ENCODE results near the gene LSG1.

LSG1 gene

DNA sequence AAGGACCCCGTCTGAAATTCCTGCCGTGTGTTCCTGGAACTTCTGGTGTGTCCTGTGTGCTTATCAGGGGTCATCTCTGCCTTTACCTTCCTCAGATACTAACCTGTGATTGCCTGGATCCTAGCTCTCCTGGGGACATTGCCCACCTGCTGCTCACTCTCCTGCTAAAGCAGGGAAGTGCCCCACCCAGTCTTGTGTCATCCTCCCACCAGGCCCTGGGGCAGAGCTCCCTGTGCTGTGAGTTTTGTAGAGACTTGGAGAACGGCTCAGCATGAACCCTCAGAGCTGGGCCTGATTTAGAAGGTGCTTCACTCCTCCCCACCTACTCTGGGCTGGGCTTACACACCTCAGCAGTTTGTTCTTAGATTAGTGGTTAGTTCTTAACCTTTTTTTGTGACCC is 34.9 kb downstream of the LSG1 start:
- Histone ChIP-seq H3K27ac (ENCODE audit: low read depth, low read length) (no peak overlapping the region), H3K9ac (ENCODE audit: low read length) (no peak overlapping the region), H3K79me2 (ENCODE audit: insufficient read depth, low read length) (peaks cover 9% of the 10 kb centered on the region; the same call in 1 of the 2 replicates)

DNA sequence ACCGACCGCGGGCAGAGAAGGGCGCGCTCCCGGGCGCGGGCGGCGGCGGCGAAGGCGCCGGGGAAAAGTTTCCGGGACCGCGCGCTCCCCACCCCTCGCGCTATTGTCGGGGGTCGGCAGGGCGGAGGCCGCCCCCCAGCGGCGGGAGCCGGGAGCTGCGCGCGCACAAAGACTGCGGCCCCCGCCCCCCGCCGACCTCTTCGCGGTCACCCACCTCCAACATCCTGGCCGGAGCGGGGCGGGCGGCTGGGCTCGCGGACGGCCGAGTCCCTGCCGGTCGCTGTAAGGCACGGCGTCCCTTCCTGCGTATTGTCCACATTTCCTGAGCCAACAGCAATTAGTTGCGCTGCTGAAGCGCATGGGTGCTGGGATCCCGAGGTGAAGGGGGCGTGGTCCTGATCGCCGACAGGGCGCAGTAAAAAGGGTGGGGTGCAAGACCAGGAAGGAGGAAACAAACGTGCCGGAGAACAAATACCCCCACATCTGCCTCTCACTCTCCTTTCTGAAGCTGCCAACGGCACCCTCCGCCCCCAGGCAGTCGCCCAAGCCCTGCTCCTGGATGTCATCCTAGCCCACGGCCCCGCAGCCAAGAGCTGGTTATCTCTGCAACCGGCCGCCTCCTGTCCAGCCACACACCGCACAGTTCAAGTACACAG is 38.5 kb downstream of the LSG1 start, which contains the start of gene TMEM44:
Gene TMEM44 (minus strand): TSS at position 71 of the 656 bp plus-strand sequence. CDS start 204 bp downstream, outside the sequence.
- Histone ChIP-seq H3K4me3 (ENCODE audit: insufficient read depth, low read length, poor library complexity, severe bottlenecking) (peak within 1 kb of the TSS; percentile 70), H3K79me2 (ENCODE audit: insufficient read depth, low read length) (peaks cover 16% of the 10 kb centered on the region; the same call in 1 of the 2 replicates), H3K4me2 (ENCODE audit: low read depth, low read length, poor library complexity, severe bottlenecking) (peak within 1 kb of the TSS; percentile 76), H3K9me3 (ENCODE audit: insufficient read depth, low read length) (no peaks in the 10 kb centered on the region), H3K36me3 (ENCODE audit: low read length) (peaks cover 8% of the 10 kb centered on the region), H3K27me3 (ENCODE audit: low read length) (no peaks in the 10 kb centered on the region), H3F3A (ENCODE audit: insufficient read depth) (0 out of 2 replicates have a peak, but pooled peaks cover 4% of the 10 kb centered on the region), H3K27ac (ENCODE audit: low read depth, low read length) (peak within 1 kb of the TSS; percentile 60), H4K20me1 (ENCODE audit: low read depth, low read length) (no peaks in the 10 kb centered on the region), H2AFZ (ENCODE audit: low read depth, low read length, severe bottlenecking) (peak within 1 kb of the TSS; percentile 97), H3K9me2 (replicated peaks; ENCODE audit: insufficient read depth, low read length) (no peaks in the 10 kb centered on the region), H3K9ac (ENCODE audit: low read length) (peak within 1 kb of the TSS; percentile 83)
- no peak for TF ChIP-seq EZH2phosphoT487 (conservative IDR thresholded peaks at IDR 0.05; ENCODE audit: low read length)
- TF ChIP-seq, protein P1, sequence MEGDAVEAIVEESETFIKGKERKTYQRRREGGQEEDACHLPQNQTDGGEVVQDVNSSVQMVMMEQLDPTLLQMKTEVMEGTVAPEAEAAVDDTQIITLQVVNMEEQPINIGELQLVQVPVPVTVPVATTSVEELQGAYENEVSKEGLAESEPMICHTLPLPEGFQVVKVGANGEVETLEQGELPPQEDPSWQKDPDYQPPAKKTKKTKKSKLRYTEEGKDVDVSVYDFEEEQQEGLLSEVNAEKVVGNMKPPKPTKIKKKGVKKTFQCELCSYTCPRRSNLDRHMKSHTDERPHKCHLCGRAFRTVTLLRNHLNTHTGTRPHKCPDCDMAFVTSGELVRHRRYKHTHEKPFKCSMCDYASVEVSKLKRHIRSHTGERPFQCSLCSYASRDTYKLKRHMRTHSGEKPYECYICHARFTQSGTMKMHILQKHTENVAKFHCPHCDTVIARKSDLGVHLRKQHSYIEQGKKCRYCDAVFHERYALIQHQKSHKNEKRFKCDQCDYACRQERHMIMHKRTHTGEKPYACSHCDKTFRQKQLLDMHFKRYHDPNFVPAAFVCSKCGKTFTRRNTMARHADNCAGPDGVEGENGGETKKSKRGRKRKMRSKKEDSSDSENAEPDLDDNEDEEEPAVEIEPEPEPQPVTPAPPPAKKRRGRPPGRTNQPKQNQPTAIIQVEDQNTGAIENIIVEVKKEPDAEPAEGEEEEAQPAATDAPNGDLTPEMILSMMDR (IDR thresholded peaks at IDR 0.05; ENCODE audit: insufficient read depth, low read length, poor library complexity, severe bottlenecking): peak; percentile 49

More for the DNA sequence above, 34.9 kb downstream of the LSG1 start:
- H2AFZ ChIP-seq (ENCODE audit: low read depth, low read length, severe bottlenecking): no peak overlapping the region
- TF ChIP-seq, protein P1 (IDR thresholded peaks at IDR 0.05; ENCODE audit: insufficient read depth, low read length, poor library complexity, severe bottlenecking): no peak
- TF ChIP-seq EZH2phosphoT487 (conservative IDR thresholded peaks at IDR 0.05; ENCODE audit: low read length): no peak
- no peaks in the 10 kb centered on the region; the same call in 1 of the 2 replicates for H3K36me3 ChIP-seq (ENCODE audit: low read length)
- no peaks in the 10 kb centered on the region for H3K9me2 ChIP-seq (replicated peaks; ENCODE audit: insufficient read depth, low read length)
- H3F3A ChIP-seq (ENCODE audit: insufficient read depth): 0 out of 2 replicates have a peak, but pooled peaks cover 4% of the 10 kb centered on the region
- H3K9me3 ChIP-seq (ENCODE audit: insufficient read depth, low read length): no peaks in the 10 kb centered on the region
- no peaks in the 10 kb centered on the region for H4K20me1 ChIP-seq (ENCODE audit: low read depth, low read length)
- no peak overlapping the region for H3K4me3 ChIP-seq (ENCODE audit: insufficient read depth, low read length, poor library complexity, severe bottlenecking)
- no peaks in the 10 kb centered on the region for H3K27me3 ChIP-seq (ENCODE audit: low read length)
- H3K4me2 ChIP-seq (ENCODE audit: low read depth, low read length, poor library complexity, severe bottlenecking): no peak overlapping the region

DNA sequence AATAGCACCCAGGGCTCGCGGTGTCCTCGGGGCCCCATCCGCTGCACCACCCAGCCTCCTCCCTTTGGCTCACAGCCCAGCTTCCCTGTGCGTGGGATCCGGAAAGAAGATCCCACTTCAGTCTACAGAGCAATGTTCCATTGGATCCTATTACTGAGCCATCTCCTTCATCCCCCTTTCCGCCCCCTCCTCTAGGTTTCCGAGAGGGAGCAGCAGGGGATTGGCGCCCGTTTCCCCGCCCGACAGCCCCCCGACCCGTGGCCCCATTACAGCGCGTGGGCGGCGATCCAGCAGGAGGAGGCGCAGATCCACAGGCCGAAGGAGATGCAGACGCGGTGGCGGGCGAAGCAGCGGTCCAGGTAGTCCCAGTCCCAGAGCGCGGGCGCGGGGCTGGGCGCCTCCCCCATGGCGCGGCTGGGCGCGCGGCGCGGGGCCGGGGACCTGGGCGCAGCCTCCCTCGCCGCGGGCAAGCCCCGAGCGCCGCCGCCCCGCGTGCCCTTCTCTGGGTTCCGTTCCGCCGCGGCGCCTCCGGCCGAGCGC is 39.1 kb downstream of the LSG1 start:
- Histone ChIP-seq H3K9me2 (replicated peaks; ENCODE audit: insufficient read depth, low read length) (no peaks in the 10 kb centered on the region), H3K4me3 (ENCODE audit: insufficient read depth, low read length, poor library complexity, severe bottlenecking) (peak overlapping the region; percentile 70), H3K36me3 (ENCODE audit: low read length) (peaks cover 8% of the 10 kb centered on the region), H3K27me3 (ENCODE audit: low read length) (no peaks in the 10 kb centered on the region), H3K79me2 (ENCODE audit: insufficient read depth, low read length) (peaks cover 16% of the 10 kb centered on the region; the same call in 1 of the 2 replicates), H3F3A (ENCODE audit: insufficient read depth) (0 out of 2 replicates have a peak, but pooled peaks cover 4% of the 10 kb centered on the region), H3K27ac (ENCODE audit: low read depth, low read length) (peak overlapping the region; percentile 60; the same call in 1 of the 2 replicates), H3K9me3 (ENCODE audit: insufficient read depth, low read length) (no peaks in the 10 kb centered on the region), H3K4me2 (ENCODE audit: low read depth, low read length, poor library complexity, severe bottlenecking) (peak overlapping the region; percentile 76), H2AFZ (ENCODE audit: low read depth, low read length, severe bottlenecking) (peak overlapping the region; percentile 93), H4K20me1 (ENCODE audit: low read depth, low read length) (no peaks in the 10 kb centered on the region), H3K9ac (ENCODE audit: low read length) (peak overlapping the region; percentile 83)
- no peak for TF ChIP-seq EZH2phosphoT487 (conservative IDR thresholded peaks at IDR 0.05; ENCODE audit: low read length)
- TF ChIP-seq, protein P1 (IDR thresholded peaks at IDR 0.05; ENCODE audit: insufficient read depth, low read length, poor library complexity, severe bottlenecking): no peak
